ENCODE data around the gene ZC3H13.

Gene ZC3H13

GRCh38 chr13:45950386-45951000 lies 102.1 kb downstream of the ZC3H13 start:
- no peak for FAIRE-seq
- DNase-seq (ENCODE audit: insufficient read length, low spot score), result no peak

- DNase-seq (ENCODE audit: insufficient read length, low spot score) (no peak), FAIRE-seq (no peak)
Observed at GRCh38 chr13:45949161-45949560, 103.4 kb downstream of the ZC3H13 start.

- DNase-seq (ENCODE audit: insufficient read length, low spot score), result no peak
- FAIRE-seq, result no peak
Observed at GRCh38 chr13:45943965-45944364, 108.6 kb downstream of the ZC3H13 start.

- FAIRE-seq, result no peak
Observed at GRCh38 chr13:45943120-45943519, 109.4 kb downstream of the ZC3H13 start.

GRCh38 chr13:45941261-45941660 lies 111.3 kb downstream of the ZC3H13 start:
- no peak for DNase-seq (ENCODE audit: insufficient read length, low spot score)
- no peak for FAIRE-seq

More at GRCh38 chr13:45943120-45943519, 109.4 kb downstream of the ZC3H13 start:
- DNase-seq (ENCODE audit: insufficient read length, low spot score), result no peak

GRCh38 chr13:45940061-45940460 lies 112.5 kb downstream of the ZC3H13 start:
- FAIRE-seq (no peak), DNase-seq (ENCODE audit: insufficient read length, low spot score) (no peak)

GRCh38 chr13:45936621-45937020 lies 115.9 kb downstream of the ZC3H13 start:
- FAIRE-seq (no peak), DNase-seq (ENCODE audit: insufficient read length, low spot score) (no peak)

GRCh38 chr13:45934283-45934682 lies 118.3 kb downstream of the ZC3H13 start:
- DNase-seq (ENCODE audit: insufficient read length, low spot score), result no peak
- no peak for FAIRE-seq

- no peak for DNase-seq (ENCODE audit: insufficient read length, low spot score)
- no peak for FAIRE-seq
Observed at GRCh38 chr13:45933203-45933908, 119.2 kb downstream of the ZC3H13 start.

- FAIRE-seq, result no peak
- no peak for DNase-seq (ENCODE audit: insufficient read length, low spot score)
Observed at GRCh38 chr13:45932676-45933075, 119.9 kb downstream of the ZC3H13 start.

- DNase-seq (ENCODE audit: insufficient read length, low spot score), result no peak
- no peak for FAIRE-seq
Observed at GRCh38 chr13:45932172-45932571, 120.4 kb downstream of the ZC3H13 start.

GRCh38 chr13:45931211-45931610 lies 121.3 kb downstream of the ZC3H13 start:
- no peak for FAIRE-seq
- no peak for DNase-seq (ENCODE audit: insufficient read length, low spot score)

GRCh38 chr13:45930177-45930576 lies 122.4 kb downstream of the ZC3H13 start:
- no peak for FAIRE-seq
- DNase-seq (ENCODE audit: insufficient read length, low spot score), result no peak

GRCh38 chr13:45928843-45929242 lies 123.7 kb downstream of the ZC3H13 start:
- no peak for DNase-seq (ENCODE audit: insufficient read length, low spot score)
- no peak for FAIRE-seq

- no peak for FAIRE-seq
- DNase-seq (ENCODE audit: insufficient read length, low spot score), result no peak
Observed at GRCh38 chr13:45928176-45928575, 124.4 kb downstream of the ZC3H13 start.

GRCh38 chr13:45926741-45927140 lies 125.8 kb downstream of the ZC3H13 start:
- FAIRE-seq, result no peak

GRCh38 chr13:45925151-45925550 lies 127.4 kb downstream of the ZC3H13 start:
- DNase-seq (ENCODE audit: insufficient read length, low spot score), result no peak
- no peak for FAIRE-seq

More at GRCh38 chr13:45926741-45927140, 125.8 kb downstream of the ZC3H13 start:
- no peak for DNase-seq (ENCODE audit: insufficient read length, low spot score)

- DNase-seq (ENCODE audit: insufficient read length, low spot score) (no peak), FAIRE-seq (no peak)
Observed at GRCh38 chr13:45921162-45921736, 131.3 kb downstream of the ZC3H13 start.

GRCh38 chr13:45918597-45918996 lies 133.9 kb downstream of the ZC3H13 start:
- DNase-seq (ENCODE audit: insufficient read length, low spot score) (no peak), FAIRE-seq (no peak)

- DNase-seq (ENCODE audit: insufficient read length, low spot score) (no peak), FAIRE-seq (no peak)
Observed at GRCh38 chr13:45917019-45917418, 135.5 kb downstream of the ZC3H13 start.

GRCh38 chr13:45915686-45916439 lies 136.7 kb downstream of the ZC3H13 start:
- FAIRE-seq, result no peak

More at GRCh38 chr13:45915686-45916439, 136.7 kb downstream of the ZC3H13 start:
- DNase-seq (ENCODE audit: insufficient read length, low spot score), result no peak

Measured in GM19239 (cell line).